HCT116 (cell line): ENCODE data around the gene SDC1. TPM values are rescaled to one million over a fixed set of nuclear protein-coding genes. Genes with fewer than 3 reads are reported as not detected.

Experiments used
- ATAC-seq: fragments of 200-7000 bp; cut with Tn5 transposase; 2 replicates; pipeline ENCODE4 v1.9.1; 2020; ENCODE audit warnings: mild to moderate bottlenecking, moderate library complexity
- BruUV-seq: library from RNA; stranded (reverse); fragments of 400-500 nt; replicated peaks from 2 replicates; lab custom pipeline; 2021; lab: Mats Ljungman, UMichigan
- CTCF ChIA-PET: fragments of 300-600 bp; sonication (Branson Sonifier 250); formaldehyde crosslinking; loops from one replicate; lab custom pipeline; 2021; ENCODE audit warnings: antibody characterized with exemption; lab: Charles Lee
- POLR2A ChIA-PET: fragments of 300-600, 350-600 bp; sonication (Branson Sonifier 250); formaldehyde crosslinking; loops from one replicate; lab custom pipeline; 2021; ENCODE audit warnings: antibody characterized with exemption; lab: Charles Lee
- RAD21 ChIA-PET, 2 experiments: fragments of 300-600 bp; sonication (Branson Sonifier 250); formaldehyde crosslinking; loops; one replicate each; lab custom pipeline; 2023; ENCODE audit warnings: low total read pairs in 2 of 2; ENCODE audit not compliant: uncharacterized antibody in 2 of 2, unreplicated experiment in 2 of 2, low non-redundant PET in 1 of 2; lab: Charles Lee
- DNase-seq: peaks from one replicate; pipeline ENCODE4 v3.0.0-alpha.2; 2010; ENCODE audit warnings: low read depth, low spot score
- H2AFZ ChIP-seq: fragments of 200-600 bp; shearing (Covaris generic), sonication (generic); 2 replicates; pipeline ENCODE4 v1.6.1; 2017; ENCODE audit warnings: low read depth, mixed run types, mixed read lengths, antibody characterized with exemption, low read length; ENCODE audit not compliant: poor library complexity, severe bottlenecking
- H3K27ac ChIP-seq: 2 replicates; pipeline ENCODE4 v1.5.1; 2012; ENCODE audit warnings: low read depth, low read length
- H3K27me3 ChIP-seq: fragments of 200-600 bp; sonication (generic); 2 replicates; pipeline ENCODE4 v1.6.1; 2016; ENCODE audit warnings: mixed run types, low read length, mixed read lengths; ENCODE audit not compliant: insufficient read depth
- H3K36me3 ChIP-seq, 2 experiments: fragments of 200-500 bp in 1 of 2; fragments of 200-600 bp in 1 of 2; sonication (Bioruptor generic) in 1 of 2; sonication (generic) in 1 of 2; 2 replicates each; pipeline versions ENCODE4 v1.5.1 to v1.6.1; 2014 to 2016; ENCODE audit warnings: low read length in 2 of 2, inconsistent platforms in 1 of 2, mixed read lengths in 1 of 2, mixed run types in 1 of 2; ENCODE audit not compliant: insufficient read depth in 2 of 2, control insufficient read depth in 1 of 2
- H3K4me1 ChIP-seq, 2 experiments: fragments of 200-600 bp in 1 of 2; sonication (generic) in 1 of 2; 2 replicates each; pipeline versions ENCODE4 v1.5.1 to v1.6.1; 2012 to 2017; ENCODE audit warnings: low read length in 2 of 2, inconsistent platforms in 1 of 2, mild to moderate bottlenecking in 1 of 2, mixed read lengths in 1 of 2, mixed run types in 1 of 2, moderate library complexity in 1 of 2; ENCODE audit not compliant: insufficient read depth in 2 of 2, control insufficient read depth in 1 of 2
- H3K4me2 ChIP-seq: fragments of 200-600 bp; sonication (generic); 2 replicates; pipeline ENCODE4 v1.6.1; 2017; ENCODE audit warnings: mixed run types, low read length, mixed read lengths
- H3K4me3 ChIP-seq, 2 experiments: fragments of 200-600 bp in 1 of 2; sonication (generic) in 1 of 2; replicated peaks in 1 of 2; 2 replicates each; pipeline ENCODE4 v1.5.1; 2011 to 2016; ENCODE audit warnings: low read length in 2 of 2, control low read depth in 1 of 2, low read depth in 1 of 2, mild to moderate bottlenecking in 1 of 2, mixed read lengths in 1 of 2, mixed run types in 1 of 2
- H3K79me2 ChIP-seq: fragments of 200-600 bp; sonication (generic); 2 replicates; pipeline ENCODE4 v1.6.1; 2017; ENCODE audit warnings: mild to moderate bottlenecking, mixed run types, low read length, moderate library complexity, mixed read lengths; ENCODE audit not compliant: insufficient read depth
- H3K9ac ChIP-seq: fragments of 200-600 bp; sonication (generic); 2 replicates; pipeline ENCODE4 v1.6.1; 2016; ENCODE audit warnings: low read length, mixed read lengths
- H3K9me2 ChIP-seq: fragments of 200-600 bp; sonication (generic), shearing (Covaris generic); 2 replicates; pipeline ENCODE4 v1.6.1; 2017; ENCODE audit warnings: mixed run types, mild to moderate bottlenecking, moderate library complexity; ENCODE audit not compliant: insufficient read depth
- H3K9me3 ChIP-seq, 2 experiments: fragments of 200-500 bp in 1 of 2; fragments of 200-600 bp in 1 of 2; sonication (Bioruptor generic) in 1 of 2; sonication (generic) in 1 of 2; 2 replicates each; pipeline ENCODE4 v1.6.1; 2014 to 2017; ENCODE audit warnings: low read length in 2 of 2, mixed read lengths in 2 of 2, inconsistent platforms in 1 of 2, low read depth in 1 of 2, mild to moderate bottlenecking in 1 of 2, mixed run types in 1 of 2, moderate library complexity in 1 of 2; ENCODE audit not compliant: control insufficient read depth in 1 of 2, insufficient read depth in 1 of 2
- H4K20me1 ChIP-seq: fragments of 200-600 bp; sonication (generic), shearing (Covaris generic); 2 replicates; pipeline ENCODE4 v1.6.1; 2017; ENCODE audit warnings: mixed run types, mild to moderate bottlenecking, moderate library complexity; ENCODE audit not compliant: insufficient read depth
- EGR1 ChIP-seq: IDR thresholded peaks from 2 replicates; pipeline ENCODE4 v1.6.1; 2012; ENCODE audit warnings: low read depth
- ELF1 ChIP-seq: IDR thresholded peaks from 2 replicates; pipeline ENCODE4 v1.6.1; 2012; ENCODE audit warnings: low read depth, borderline replicate concordance
- EZH2 ChIP-seq: fragments of 200-600 bp; sonication (generic); IDR thresholded peaks from 2 replicates; pipeline ENCODE4 v1.6.1; 2017; ENCODE audit warnings: antibody characterized with exemption, mixed run types
- JUND ChIP-seq: IDR thresholded peaks from 2 replicates; pipeline ENCODE4 v1.6.1; 2012
- MAX ChIP-seq: IDR thresholded peaks from 2 replicates; pipeline ENCODE4 v1.6.1; 2012
- POLR2AphosphoS5 ChIP-seq: IDR thresholded peaks from 2 replicates; pipeline ENCODE4 v1.6.1; 2011; ENCODE audit warnings: mild to moderate bottlenecking, low read depth, low read length, moderate library complexity
- SIN3A ChIP-seq: IDR thresholded peaks from 2 replicates; pipeline ENCODE4 v1.6.1; 2012; ENCODE audit warnings: low read depth
- TCF7L2 ChIP-seq: IDR thresholded peaks from 2 replicates; pipeline ENCODE4 v1.7.0; 2011; ENCODE audit warnings: borderline replicate concordance, inconsistent platforms; ENCODE audit not compliant: insufficient read depth, insufficient read length; ENCODE audit errors: extremely low read depth
- ZBTB33 ChIP-seq: IDR thresholded peaks from 2 replicates; pipeline ENCODE4 v1.6.1; 2011; ENCODE audit warnings: mild to moderate bottlenecking, low read length, moderate library complexity; ENCODE audit not compliant: insufficient replicate concordance; ENCODE audit errors: extremely low read depth
- intact Hi-C: fragments of 100-400 bp; cut with micrococcal nuclease; formaldehyde crosslinking; loops from 2 replicates; pipeline ENCODE4 v1.10.0; 2022
- total RNA-seq: library from RNA; stranded (reverse); gene quantifications from one replicate; pipeline ENCODE4 v1.2.1, GENCODE V29; 2021; ENCODE audit not compliant: unreplicated experiment

Gene SDC1
- total RNA-seq, 1 experiment from 2014 or later: 32.0 TPM

- Histone ChIP-seq H3K79me2 (no peaks in the 10 kb centered on the region), H3K36me3 (peaks cover 56 to 61% of the 10 kb centered on the region in 2 experiments), H3K27me3 (no peaks in the 10 kb centered on the region), H3K9ac (no peak overlapping the region), H3K27ac (no peak overlapping the region), H3K4me3 (no peak overlapping the region), H3K4me1 (no peaks in the 10 kb centered on the region), H3K4me2 (no peak overlapping the region), H2AFZ (no peak overlapping the region), H4K20me1 (peaks cover 7% of the 10 kb centered on the region), H3K9me3 (no peaks in the 10 kb centered on the region), H3K9me2 (no peaks in the 10 kb centered on the region)
- DNase-seq (no peak), ATAC-seq (no peak)
- BruUV-seq: no TSS peak
- ChIA-PET CTCF (no interaction called here), POLR2A (no interaction called here), RAD21 (no interaction called here)
- intact Hi-C loops: no loop called here
- TF ChIP-seq MAX (no peak), SIN3A (no peak), EZH2 (no peak), ELF1 (no peak), POLR2AphosphoS5 (no peak), EGR1 (no peak), ZBTB33 (no peak), JUND (no peak), TCF7L2 (no peak)
These were observed 29.8 kb upstream of the SDC1 start for GRCh38 chr2:20254731-20255130.
